Adrenal gland (tissue), 12 donors: ENCODE measurements around the gene RNF187. TPM values are rescaled to one million over a fixed set of nuclear protein-coding genes. Genes with fewer than 3 reads are reported as not detected.

Source experiments
- DNase-seq, 7 donors: peaks; one replicate each; pipeline ENCODE4 v3.0.0-alpha.2; 2019 to 2020
- H3K27ac ChIP-seq, 5 donors: fragments of 200-600 bp; sonication (generic) in 4 of 5; 1 replicate in 3 of 5; 2 replicates in 2 of 5; pipeline versions ENCODE4 v1.5.1 to v1.8.0; 2016 to 2020; ENCODE audit warnings: mild to moderate bottlenecking in 1 of 5
- H3K27me3 ChIP-seq: fragments of 200-600 bp; 2 replicates; pipeline ENCODE4 v1.8.0; 2021
- H3K36me3 ChIP-seq, 2 donors: fragments of 200-600 bp; replicated peaks in 1 of 2; 1 replicate in 1 of 2; 2 replicates in 1 of 2; pipeline versions ENCODE4 v1.5.1 to v1.8.0; 2018 to 2022
- H3K4me1 ChIP-seq, 2 donors: fragments of 200-600 bp; replicated peaks in 1 of 2; 1 replicate in 1 of 2; 2 replicates in 1 of 2; pipeline versions ENCODE4 v1.5.1 to v1.8.0; 2018 to 2021
- H3K4me3 ChIP-seq, 4 donors: fragments of 200-600 bp; sonication (generic) in 3 of 4; one replicate each; pipeline ENCODE4 v1.5.1; 2016 to 2018
- H3K9me3 ChIP-seq, 3 donors: fragments of 200-600 bp; sonication (generic) in 1 of 3; replicated peaks in 1 of 3; 1 replicate in 2 of 3; 2 replicates in 1 of 3; pipeline versions ENCODE4 v1.5.1 to v1.8.0; 2016 to 2021
- POLR2A ChIP-seq, 2 donors: fragments of 450-650 bp; IDR thresholded peaks; one replicate each; pipeline ENCODE4 v1.6.1; 2017; ENCODE audit warnings: antibody characterized with exemption in 2 of 2, mild to moderate bottlenecking in 2 of 2, moderate library complexity in 1 of 2
- WGBS, 4 donors: extraction: QIAGEN DNeasy Blood & Tissue Kit in 2 of 4; methylation state at CpG; one replicate each; pipeline versions ENCODE4 v1.1.5 to v1.1.7; 2013 to 2017; 5-methylcytosine and 5-hydroxymethylcytosine counted together
- intact Hi-C, 2 donors: fragments of 100-400 bp; cut with DNase I; formaldehyde crosslinking; loops; one replicate each; pipeline versions ENCODE4 v1.14.1 to v1.15.0; 2022 to 2023
- polyA plus RNA-seq, 3 donors: library from polyadenylated mRNA; stranded (reverse); fragments of 200-250 nt in 2 of 3; fragments of 350-450 nt in 1 of 3; fragmentation: Illumina TruSeq in 1 of 3; extraction: RNeasy Lipid Tissue Mini Kit (QIAGEN cat#74804) in 1 of 3; gene quantifications; one replicate each; pipeline ENCODE4 v1.2.3, GENCODE V29; 2013 to 2014
- total RNA-seq, 9 donors: library from RNA; depleted of rRNA in 4 of 9; stranded (reverse); fragments of >200 nt in 4 of 9; fragments of 120-200 nt in 1 of 9; fragmentation: NEBNext Ultra II Directional in 1 of 9; extraction: Animal tissue kit (Norgen Biotek cat#: 25700) in 1 of 9; gene quantifications; one replicate each; pipeline versions ENCODE4 v1.1.0 to v1.2.4, GENCODE V29; 2013 to 2023
- TF ChIP-seq, protein P1 (sequence below), 6 experiments: fragments of 450-650 bp in 4 of 6; fragments of 200-600 bp in 2 of 6; sonication (generic) in 1 of 6; IDR thresholded peaks; 1 replicate in 5 of 6; 2 replicates in 1 of 6; pipeline versions ENCODE4 v1.5.1 to v1.8.0; 2016 to 2021; ENCODE audit warnings: antibody characterized with exemption in 6 of 6, mild to moderate bottlenecking in 2 of 6, moderate library complexity in 1 of 6
- donor health status: healthy with polysubstance abuse.
- donor health status: Bipolar disorder and iron deficiency.
- donor health status: DM: yes; HTN: yes; CAD: no.
- donor health status: DM: no; HTN: no; CAD: no.
- donor health status: DM: no; HTN: no; CAD: no.
- donor health status: DM: yes; HTN: yes; CAD: no.

Gene RNF187
- total and polyA plus RNA-seq, 12 donors, result 21.9 to 306 (median 149) TPM

- H3K27me3 ChIP-seq, result peaks cover 22% of the 10 kb centered on the region
- no peak overlapping the region for H3K27ac ChIP-seq
- 54 to 75% (median 58%) methylated on average over 5 of the region's 5 CpGs for WGBS, 4 donors
- no peaks in the 10 kb centered on the region for H3K36me3 ChIP-seq
- intact Hi-C loops, result loop anchor here in 1 of 2 donors (5.0 kb wide), 1 partner anchor 40 kb away; no protein-coding TSS in a partner anchor
- TF ChIP-seq, protein P1, sequence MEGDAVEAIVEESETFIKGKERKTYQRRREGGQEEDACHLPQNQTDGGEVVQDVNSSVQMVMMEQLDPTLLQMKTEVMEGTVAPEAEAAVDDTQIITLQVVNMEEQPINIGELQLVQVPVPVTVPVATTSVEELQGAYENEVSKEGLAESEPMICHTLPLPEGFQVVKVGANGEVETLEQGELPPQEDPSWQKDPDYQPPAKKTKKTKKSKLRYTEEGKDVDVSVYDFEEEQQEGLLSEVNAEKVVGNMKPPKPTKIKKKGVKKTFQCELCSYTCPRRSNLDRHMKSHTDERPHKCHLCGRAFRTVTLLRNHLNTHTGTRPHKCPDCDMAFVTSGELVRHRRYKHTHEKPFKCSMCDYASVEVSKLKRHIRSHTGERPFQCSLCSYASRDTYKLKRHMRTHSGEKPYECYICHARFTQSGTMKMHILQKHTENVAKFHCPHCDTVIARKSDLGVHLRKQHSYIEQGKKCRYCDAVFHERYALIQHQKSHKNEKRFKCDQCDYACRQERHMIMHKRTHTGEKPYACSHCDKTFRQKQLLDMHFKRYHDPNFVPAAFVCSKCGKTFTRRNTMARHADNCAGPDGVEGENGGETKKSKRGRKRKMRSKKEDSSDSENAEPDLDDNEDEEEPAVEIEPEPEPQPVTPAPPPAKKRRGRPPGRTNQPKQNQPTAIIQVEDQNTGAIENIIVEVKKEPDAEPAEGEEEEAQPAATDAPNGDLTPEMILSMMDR (IDR thresholded peaks at IDR 0.05), result peak; percentile 32 to 59 (median 50)
- TF ChIP-seq POLR2A (IDR thresholded peaks at IDR 0.05), result no peak
- no peaks in the 10 kb centered on the region for H3K4me1 ChIP-seq
- no peak overlapping the region for H3K4me3 ChIP-seq
- DNase-seq, result peak in 2 of 7 donors; percentile 31 to 49
- no peaks in the 10 kb centered on the region for H3K9me3 ChIP-seq
Observed at GRCh38 chr1:228471762-228472398, 15.3 kb upstream of the RNF187 start.

GRCh38 chr1:228472655-228473054, 14.5 kb upstream of the RNF187 start:
- WGBS, 4 donors, result 54 to 74% (median 59%) methylated on average over 7 of the region's 7 CpGs
- H3K4me1 ChIP-seq, result no peaks in the 10 kb centered on the region
- no peaks in the 10 kb centered on the region for H3K36me3 ChIP-seq
- intact Hi-C loops, result loop anchor here in 1 of 2 donors (5.0 kb wide), 1 partner anchor 40 kb away; no protein-coding TSS in a partner anchor
- H3K4me3 ChIP-seq, result no peak overlapping the region
- H3K27ac ChIP-seq, result no peak overlapping the region
- TF ChIP-seq, protein P1 (IDR thresholded peaks at IDR 0.05), result no peak
- DNase-seq, result peak in 1 of 7 donors; percentile 4
- H3K27me3 ChIP-seq, result peaks cover 18% of the 10 kb centered on the region
- H3K9me3 ChIP-seq, result no peaks in the 10 kb centered on the region

DNA sequence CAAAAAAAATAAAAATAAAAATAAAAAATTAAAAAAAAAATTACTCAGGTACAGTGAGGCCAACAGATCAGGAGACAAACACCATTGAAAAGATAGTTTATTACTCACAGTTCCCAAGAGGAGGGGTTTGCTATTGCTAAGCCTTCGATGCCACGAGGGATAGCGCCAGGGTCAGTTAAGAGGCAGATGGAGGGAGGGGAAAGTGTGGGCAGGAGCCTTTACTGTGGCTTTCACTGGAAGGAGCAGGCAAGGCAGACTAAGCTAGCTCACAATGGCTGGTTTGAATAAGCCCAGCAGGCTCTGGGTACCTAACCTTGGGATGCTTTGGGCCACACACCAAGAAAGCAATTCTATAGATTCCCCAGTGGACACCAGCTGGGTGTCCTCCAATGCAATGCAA, 12.7 kb upstream of the RNF187 start:
- WGBS, 4 donors, result 77 to 81% (median 79%) methylated on average over 3 of the region's 3 CpGs
- Histone ChIP-seq H3K4me3 (no peak overlapping the region), H3K9me3 (no peaks in the 10 kb centered on the region), H3K4me1 (no peaks in the 10 kb centered on the region), H3K27me3 (peaks cover 12% of the 10 kb centered on the region), H3K27ac (no peak overlapping the region), H3K36me3 (no peaks in the 10 kb centered on the region)
- no peak for DNase-seq
- no peak for TF ChIP-seq POLR2A (IDR thresholded peaks at IDR 0.05)
- TF ChIP-seq, protein P1 (IDR thresholded peaks at IDR 0.05), result no peak
- intact Hi-C loops, result loop anchor here in 1 of 2 donors (5.0 kb wide), 1 partner anchor 38 kb away; no protein-coding TSS in a partner anchor

DNA sequence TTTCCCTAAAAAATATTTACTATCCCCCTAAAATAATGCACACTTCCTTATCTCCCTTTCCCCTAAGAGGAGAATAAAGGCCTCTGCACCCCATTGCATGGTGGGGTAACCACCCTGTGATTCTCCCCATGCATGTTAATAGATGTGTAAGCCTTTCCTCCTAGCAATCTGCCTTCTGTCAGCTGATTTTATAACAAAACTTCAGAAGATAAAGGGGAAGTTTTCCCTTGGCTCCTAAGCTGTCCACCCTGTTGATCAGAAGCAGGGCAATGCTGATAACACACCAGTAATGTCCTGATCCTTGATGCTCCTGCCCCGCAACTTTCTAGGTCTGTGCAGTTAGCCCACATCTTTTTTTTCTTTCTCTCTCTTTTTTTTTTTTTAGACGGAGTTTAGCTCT, 11.4 kb upstream of the RNF187 start:
- Histone ChIP-seq H3K4me1 (no peaks in the 10 kb centered on the region), H3K4me3 (no peak overlapping the region), H3K27me3 (peaks cover 6% of the 10 kb centered on the region), H3K27ac (no peak overlapping the region), H3K9me3 (no peaks in the 10 kb centered on the region), H3K36me3 (no peaks in the 10 kb centered on the region)
- DNase-seq, result no peak
- WGBS, 4 donors, result 76 to 88% (median 85%) methylated on average over 2 of the region's 2 CpGs
- TF ChIP-seq POLR2A (IDR thresholded peaks at IDR 0.05), result no peak
- TF ChIP-seq, protein P1 (IDR thresholded peaks at IDR 0.05), result no peak
- intact Hi-C loops, result no loop called here
